ENCODE measurements around the gene AGPAT4.

Gene AGPAT4

GRCh38 chr6:161151059-161151645 is 122.7 kb downstream of the AGPAT4 start:
- no peaks in the 10 kb centered on the region for H3K4me1 ChIP-seq (ENCODE audit: control insufficient read depth in 5 of 5, insufficient read depth in 5 of 5, low read length in 5 of 5)
- H3K27ac ChIP-seq (ENCODE audit: low read depth, low read length), result no peak overlapping the region
- H3K27me3 ChIP-seq (ENCODE audit: control insufficient read depth in 5 of 5, insufficient read depth in 4 of 5, low read length in 5 of 5), result no peaks in the 10 kb centered on the region
- peaks cover 0 to 3% (median 0%) of the 10 kb centered on the region in 5 donors for H3K9me3 ChIP-seq (ENCODE audit: control insufficient read depth in 5 of 5, low read length in 5 of 5)
- no peak overlapping the region for H3K9ac ChIP-seq (ENCODE audit: low read length in 5 of 5)
- no peak overlapping the region for H3K4me3 ChIP-seq (ENCODE audit: low read depth in 1 of 5, low read length in 5 of 5)
- peaks cover 0 to 67% (median 27%) of the 10 kb centered on the region in 5 donors for H3K36me3 ChIP-seq (ENCODE audit: control insufficient read depth in 5 of 5, insufficient read depth in 5 of 5, low read length in 5 of 5)

- no peak overlapping the region for H3K27ac ChIP-seq (ENCODE audit: low read depth, low read length)
- no peaks in the 10 kb centered on the region for H3K27me3 ChIP-seq (ENCODE audit: control insufficient read depth in 5 of 5, insufficient read depth in 4 of 5, low read length in 5 of 5)
- H3K9ac ChIP-seq (ENCODE audit: low read length in 5 of 5), result no peak overlapping the region
- H3K9me3 ChIP-seq (ENCODE audit: control insufficient read depth in 5 of 5, low read length in 5 of 5), result no peaks in the 10 kb centered on the region
- H3K4me3 ChIP-seq (ENCODE audit: low read depth in 1 of 5, low read length in 5 of 5), result no peak overlapping the region
- H3K36me3 ChIP-seq (ENCODE audit: control insufficient read depth in 5 of 5, insufficient read depth in 5 of 5, low read length in 5 of 5), result peaks cover 0 to 69% (median 27%) of the 10 kb centered on the region in 5 donors
- no peaks in the 10 kb centered on the region for H3K4me1 ChIP-seq (ENCODE audit: control insufficient read depth in 5 of 5, insufficient read depth in 5 of 5, low read length in 5 of 5)
Observed at GRCh38 chr6:161150566-161150965, 123.3 kb downstream of the AGPAT4 start.

GRCh38 chr6:161150136-161150535 is 123.7 kb downstream of the AGPAT4 start:
- no peaks in the 10 kb centered on the region for H3K9me3 ChIP-seq (ENCODE audit: control insufficient read depth in 5 of 5, low read length in 5 of 5)
- no peaks in the 10 kb centered on the region for H3K4me1 ChIP-seq (ENCODE audit: control insufficient read depth in 5 of 5, insufficient read depth in 5 of 5, low read length in 5 of 5)
- H3K27ac ChIP-seq (ENCODE audit: low read depth, low read length), result no peak overlapping the region
- no peak overlapping the region for H3K4me3 ChIP-seq (ENCODE audit: low read depth in 1 of 5, low read length in 5 of 5)
- no peaks in the 10 kb centered on the region for H3K27me3 ChIP-seq (ENCODE audit: control insufficient read depth in 5 of 5, insufficient read depth in 4 of 5, low read length in 5 of 5)
- H3K36me3 ChIP-seq (ENCODE audit: control insufficient read depth in 5 of 5, insufficient read depth in 5 of 5, low read length in 5 of 5), result peaks cover 0 to 66% (median 27%) of the 10 kb centered on the region in 5 donors
- no peak overlapping the region for H3K9ac ChIP-seq (ENCODE audit: low read length in 5 of 5)

GRCh38 chr6:161143663-161144430 is 130.0 kb downstream of the AGPAT4 start:
- H3K27ac ChIP-seq (ENCODE audit: low read depth, low read length), result no peak overlapping the region
- no peaks in the 10 kb centered on the region for H3K9me3 ChIP-seq (ENCODE audit: control insufficient read depth in 5 of 5, low read length in 5 of 5)
- H3K27me3 ChIP-seq (ENCODE audit: control insufficient read depth in 5 of 5, insufficient read depth in 4 of 5, low read length in 5 of 5), result no peaks in the 10 kb centered on the region
- no peak overlapping the region for H3K4me3 ChIP-seq (ENCODE audit: low read depth in 1 of 5, low read length in 5 of 5)
- peaks cover 0 to 29% (median 12%) of the 10 kb centered on the region in 5 donors for H3K36me3 ChIP-seq (ENCODE audit: control insufficient read depth in 5 of 5, insufficient read depth in 5 of 5, low read length in 5 of 5)
- no peak overlapping the region for H3K9ac ChIP-seq (ENCODE audit: low read length in 5 of 5)
- peaks cover 0 to 9% (median 0%) of the 10 kb centered on the region in 5 donors for H3K4me1 ChIP-seq (ENCODE audit: control insufficient read depth in 5 of 5, insufficient read depth in 5 of 5, low read length in 5 of 5)

GRCh38 chr6:161142957-161143296 is 130.9 kb downstream of the AGPAT4 start:
- Histone ChIP-seq H3K36me3 (ENCODE audit: control insufficient read depth in 5 of 5, insufficient read depth in 5 of 5, low read length in 5 of 5) (peaks cover 0 to 34% (median 12%) of the 10 kb centered on the region in 5 donors), H3K9me3 (ENCODE audit: control insufficient read depth in 5 of 5, low read length in 5 of 5) (no peaks in the 10 kb centered on the region), H3K9ac (ENCODE audit: low read length in 5 of 5) (no peak overlapping the region), H3K4me3 (ENCODE audit: low read depth in 1 of 5, low read length in 5 of 5) (no peak overlapping the region), H3K27me3 (ENCODE audit: control insufficient read depth in 5 of 5, insufficient read depth in 4 of 5, low read length in 5 of 5) (no peaks in the 10 kb centered on the region), H3K27ac (ENCODE audit: low read depth, low read length) (no peak overlapping the region), H3K4me1 (ENCODE audit: control insufficient read depth in 5 of 5, insufficient read depth in 5 of 5, low read length in 5 of 5) (peaks cover 0 to 9% (median 0%) of the 10 kb centered on the region in 5 donors)

- Histone ChIP-seq H3K9me3 (ENCODE audit: control insufficient read depth in 5 of 5, low read length in 5 of 5) (no peaks in the 10 kb centered on the region), H3K4me1 (ENCODE audit: control insufficient read depth in 5 of 5, insufficient read depth in 5 of 5, low read length in 5 of 5) (peaks cover 0 to 9% (median 0%) of the 10 kb centered on the region in 5 donors), H3K27ac (ENCODE audit: low read depth, low read length) (no peak overlapping the region), H3K27me3 (ENCODE audit: control insufficient read depth in 5 of 5, insufficient read depth in 4 of 5, low read length in 5 of 5) (no peaks in the 10 kb centered on the region), H3K9ac (ENCODE audit: low read length in 5 of 5) (no peak overlapping the region), H3K36me3 (ENCODE audit: control insufficient read depth in 5 of 5, insufficient read depth in 5 of 5, low read length in 5 of 5) (peaks cover 0 to 39% (median 16%) of the 10 kb centered on the region in 5 donors), H3K4me3 (ENCODE audit: low read depth in 1 of 5, low read length in 5 of 5) (no peak overlapping the region)
Observed at GRCh38 chr6:161141173-161141572, 132.7 kb downstream of the AGPAT4 start.

- peaks cover 0 to 41% (median 21%) of the 10 kb centered on the region in 5 donors for H3K36me3 ChIP-seq (ENCODE audit: control insufficient read depth in 5 of 5, insufficient read depth in 5 of 5, low read length in 5 of 5)
- peaks cover 0 to 9% (median 0%) of the 10 kb centered on the region in 5 donors for H3K4me1 ChIP-seq (ENCODE audit: control insufficient read depth in 5 of 5, insufficient read depth in 5 of 5, low read length in 5 of 5)
- H3K27me3 ChIP-seq (ENCODE audit: control insufficient read depth in 5 of 5, insufficient read depth in 4 of 5, low read length in 5 of 5), result no peaks in the 10 kb centered on the region
- H3K9ac ChIP-seq (ENCODE audit: low read length in 5 of 5), result no peak overlapping the region
- no peak overlapping the region for H3K27ac ChIP-seq (ENCODE audit: low read depth, low read length)
- no peak overlapping the region for H3K4me3 ChIP-seq (ENCODE audit: low read depth in 1 of 5, low read length in 5 of 5)
- H3K9me3 ChIP-seq (ENCODE audit: control insufficient read depth in 5 of 5, low read length in 5 of 5), result no peaks in the 10 kb centered on the region
Observed at GRCh38 chr6:161140554-161140875, 133.3 kb downstream of the AGPAT4 start.

GRCh38 chr6:161139766-161140553 is 133.9 kb downstream of the AGPAT4 start:
- no peaks in the 10 kb centered on the region for H3K9me3 ChIP-seq (ENCODE audit: control insufficient read depth in 5 of 5, low read length in 5 of 5)
- peaks cover 0 to 9% (median 0%) of the 10 kb centered on the region in 5 donors for H3K4me1 ChIP-seq (ENCODE audit: control insufficient read depth in 5 of 5, insufficient read depth in 5 of 5, low read length in 5 of 5)
- no peak overlapping the region for H3K4me3 ChIP-seq (ENCODE audit: low read depth in 1 of 5, low read length in 5 of 5)
- no peaks in the 10 kb centered on the region for H3K27me3 ChIP-seq (ENCODE audit: control insufficient read depth in 5 of 5, insufficient read depth in 4 of 5, low read length in 5 of 5)
- no peak overlapping the region for H3K9ac ChIP-seq (ENCODE audit: low read length in 5 of 5)
- peaks cover 0 to 40% (median 24%) of the 10 kb centered on the region in 5 donors for H3K36me3 ChIP-seq (ENCODE audit: control insufficient read depth in 5 of 5, insufficient read depth in 5 of 5, low read length in 5 of 5)
- H3K27ac ChIP-seq (ENCODE audit: low read depth, low read length), result no peak overlapping the region

GRCh38 chr6:161139304-161139765 is 134.5 kb downstream of the AGPAT4 start:
- Histone ChIP-seq H3K9me3 (ENCODE audit: control insufficient read depth in 5 of 5, low read length in 5 of 5) (no peaks in the 10 kb centered on the region), H3K4me3 (ENCODE audit: low read depth in 1 of 5, low read length in 5 of 5) (no peak overlapping the region), H3K4me1 (ENCODE audit: control insufficient read depth in 5 of 5, insufficient read depth in 5 of 5, low read length in 5 of 5) (peaks cover 0 to 9% (median 0%) of the 10 kb centered on the region in 5 donors), H3K27me3 (ENCODE audit: control insufficient read depth in 5 of 5, insufficient read depth in 4 of 5, low read length in 5 of 5) (no peaks in the 10 kb centered on the region), H3K9ac (ENCODE audit: low read length in 5 of 5) (no peak overlapping the region), H3K27ac (ENCODE audit: low read depth, low read length) (no peak overlapping the region), H3K36me3 (ENCODE audit: control insufficient read depth in 5 of 5, insufficient read depth in 5 of 5, low read length in 5 of 5) (peaks cover 0 to 44% (median 26%) of the 10 kb centered on the region in 5 donors)
